GM23338 (cell line): ENCODE data around the gene AMBRA1.

Source experiments
- CREB1 ChIP-seq: fragments of 250-450 bp; sonication (Bioruptor Pico); IDR thresholded peaks from 2 replicates; pipeline ENCODE4 v1.5.0; 2020; ENCODE audit warnings: low read depth, mild to moderate bottlenecking, moderate library complexity
- EZH2 ChIP-seq: fragments of 200-600 bp; sonication (generic); IDR thresholded peaks from one replicate; pipeline ENCODE4 v1.8.0; 2017; ENCODE audit warnings: antibody characterized with exemption, mild to moderate bottlenecking, low read depth; ENCODE audit not compliant: unreplicated experiment
- EZH2phosphoT487 ChIP-seq: fragments of 200-600 bp; sonication (generic); IDR thresholded peaks from one replicate; pipeline ENCODE4 v1.8.1; 2018; ENCODE audit warnings: antibody characterized with exemption; ENCODE audit not compliant: unreplicated experiment
- JUNB ChIP-seq: IDR thresholded peaks from one replicate; pipeline ENCODE4 v1.6.1; 2016; ENCODE audit warnings: antibody characterized with exemption; ENCODE audit not compliant: unreplicated experiment
- NANOG ChIP-seq: IDR thresholded peaks from 2 replicates; pipeline ENCODE4 v1.6.1; 2016; ENCODE audit warnings: antibody characterized with exemption, borderline replicate concordance
- POLR2AphosphoS5 ChIP-seq: IDR thresholded peaks from 2 replicates; pipeline ENCODE4 v1.6.1; 2016; ENCODE audit warnings: antibody characterized with exemption, low read depth
- STAT1 ChIP-seq: IDR thresholded peaks from one replicate; pipeline ENCODE4 v1.6.1; 2016; ENCODE audit warnings: antibody characterized with exemption; ENCODE audit not compliant: unreplicated experiment
- TF ChIP-seq, protein P1 (sequence below), 2 experiments: fragments of 200-600 bp in 1 of 2; sonication (generic) in 1 of 2; conservative IDR thresholded peaks; 2 replicates each; pipeline versions ENCODE4 v1.5.1 to v1.6.1; 2016 to 2017; ENCODE audit warnings: antibody characterized with exemption in 2 of 2, low read depth in 2 of 2, mild to moderate bottlenecking in 2 of 2, moderate library complexity in 1 of 2
- TF ChIP-seq, protein P2 (sequence below): IDR thresholded peaks from one replicate; pipeline ENCODE4 v1.6.1; 2018; ENCODE audit warnings: antibody characterized with exemption; ENCODE audit not compliant: unreplicated experiment
- TF ChIP-seq, protein P3 (sequence below): IDR thresholded peaks from 2 replicates; pipeline ENCODE4 v1.6.1; 2016; ENCODE audit warnings: antibody characterized with exemption

DNA sequence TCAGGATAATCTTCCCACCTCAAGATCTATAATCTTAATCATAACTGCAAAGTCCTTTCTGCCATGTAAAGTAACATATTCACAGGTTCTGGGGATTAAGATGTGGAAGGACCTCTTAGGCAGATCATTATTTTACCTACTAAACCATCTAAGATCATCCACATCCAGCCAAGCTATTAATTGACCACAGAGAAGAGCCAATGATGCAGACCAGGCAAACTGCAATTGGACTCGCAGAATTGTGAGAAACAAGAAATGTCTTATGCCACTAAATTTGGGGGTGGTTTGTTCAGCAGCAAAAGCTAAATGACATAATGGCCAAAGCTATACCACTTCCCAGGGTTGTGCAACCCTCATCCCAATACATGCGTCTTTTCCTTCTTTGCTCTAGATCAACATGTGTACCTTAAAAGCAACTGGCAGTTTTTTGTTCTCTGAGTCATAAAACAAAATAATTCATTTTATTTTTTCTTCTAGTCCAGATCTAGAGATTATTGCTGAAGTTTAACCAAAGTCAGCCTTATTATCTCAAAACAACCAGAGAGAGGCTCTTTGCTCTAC is 113.6 kb downstream of the AMBRA1 start:
- TF ChIP-seq, protein P1, sequence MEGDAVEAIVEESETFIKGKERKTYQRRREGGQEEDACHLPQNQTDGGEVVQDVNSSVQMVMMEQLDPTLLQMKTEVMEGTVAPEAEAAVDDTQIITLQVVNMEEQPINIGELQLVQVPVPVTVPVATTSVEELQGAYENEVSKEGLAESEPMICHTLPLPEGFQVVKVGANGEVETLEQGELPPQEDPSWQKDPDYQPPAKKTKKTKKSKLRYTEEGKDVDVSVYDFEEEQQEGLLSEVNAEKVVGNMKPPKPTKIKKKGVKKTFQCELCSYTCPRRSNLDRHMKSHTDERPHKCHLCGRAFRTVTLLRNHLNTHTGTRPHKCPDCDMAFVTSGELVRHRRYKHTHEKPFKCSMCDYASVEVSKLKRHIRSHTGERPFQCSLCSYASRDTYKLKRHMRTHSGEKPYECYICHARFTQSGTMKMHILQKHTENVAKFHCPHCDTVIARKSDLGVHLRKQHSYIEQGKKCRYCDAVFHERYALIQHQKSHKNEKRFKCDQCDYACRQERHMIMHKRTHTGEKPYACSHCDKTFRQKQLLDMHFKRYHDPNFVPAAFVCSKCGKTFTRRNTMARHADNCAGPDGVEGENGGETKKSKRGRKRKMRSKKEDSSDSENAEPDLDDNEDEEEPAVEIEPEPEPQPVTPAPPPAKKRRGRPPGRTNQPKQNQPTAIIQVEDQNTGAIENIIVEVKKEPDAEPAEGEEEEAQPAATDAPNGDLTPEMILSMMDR (conservative IDR thresholded peaks at IDR 0.05; ENCODE audit: low read depth in 2 of 2) = no peak
- no peak for TF ChIP-seq EZH2
- TF ChIP-seq POLR2AphosphoS5 = no peak
- no peak for TF ChIP-seq JUNB
- TF ChIP-seq CREB1 (CRISPR knock-in tag) = no peak
- TF ChIP-seq, protein P2, sequence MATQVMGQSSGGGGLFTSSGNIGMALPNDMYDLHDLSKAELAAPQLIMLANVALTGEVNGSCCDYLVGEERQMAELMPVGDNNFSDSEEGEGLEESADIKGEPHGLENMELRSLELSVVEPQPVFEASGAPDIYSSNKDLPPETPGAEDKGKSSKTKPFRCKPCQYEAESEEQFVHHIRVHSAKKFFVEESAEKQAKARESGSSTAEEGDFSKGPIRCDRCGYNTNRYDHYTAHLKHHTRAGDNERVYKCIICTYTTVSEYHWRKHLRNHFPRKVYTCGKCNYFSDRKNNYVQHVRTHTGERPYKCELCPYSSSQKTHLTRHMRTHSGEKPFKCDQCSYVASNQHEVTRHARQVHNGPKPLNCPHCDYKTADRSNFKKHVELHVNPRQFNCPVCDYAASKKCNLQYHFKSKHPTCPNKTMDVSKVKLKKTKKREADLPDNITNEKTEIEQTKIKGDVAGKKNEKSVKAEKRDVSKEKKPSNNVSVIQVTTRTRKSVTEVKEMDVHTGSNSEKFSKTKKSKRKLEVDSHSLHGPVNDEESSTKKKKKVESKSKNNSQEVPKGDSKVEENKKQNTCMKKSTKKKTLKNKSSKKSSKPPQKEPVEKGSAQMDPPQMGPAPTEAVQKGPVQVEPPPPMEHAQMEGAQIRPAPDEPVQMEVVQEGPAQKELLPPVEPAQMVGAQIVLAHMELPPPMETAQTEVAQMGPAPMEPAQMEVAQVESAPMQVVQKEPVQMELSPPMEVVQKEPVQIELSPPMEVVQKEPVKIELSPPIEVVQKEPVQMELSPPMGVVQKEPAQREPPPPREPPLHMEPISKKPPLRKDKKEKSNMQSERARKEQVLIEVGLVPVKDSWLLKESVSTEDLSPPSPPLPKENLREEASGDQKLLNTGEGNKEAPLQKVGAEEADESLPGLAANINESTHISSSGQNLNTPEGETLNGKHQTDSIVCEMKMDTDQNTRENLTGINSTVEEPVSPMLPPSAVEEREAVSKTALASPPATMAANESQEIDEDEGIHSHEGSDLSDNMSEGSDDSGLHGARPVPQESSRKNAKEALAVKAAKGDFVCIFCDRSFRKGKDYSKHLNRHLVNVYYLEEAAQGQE = no peak
- no peak for TF ChIP-seq STAT1
- no peak for TF ChIP-seq EZH2phosphoT487
- TF ChIP-seq, protein P3, sequence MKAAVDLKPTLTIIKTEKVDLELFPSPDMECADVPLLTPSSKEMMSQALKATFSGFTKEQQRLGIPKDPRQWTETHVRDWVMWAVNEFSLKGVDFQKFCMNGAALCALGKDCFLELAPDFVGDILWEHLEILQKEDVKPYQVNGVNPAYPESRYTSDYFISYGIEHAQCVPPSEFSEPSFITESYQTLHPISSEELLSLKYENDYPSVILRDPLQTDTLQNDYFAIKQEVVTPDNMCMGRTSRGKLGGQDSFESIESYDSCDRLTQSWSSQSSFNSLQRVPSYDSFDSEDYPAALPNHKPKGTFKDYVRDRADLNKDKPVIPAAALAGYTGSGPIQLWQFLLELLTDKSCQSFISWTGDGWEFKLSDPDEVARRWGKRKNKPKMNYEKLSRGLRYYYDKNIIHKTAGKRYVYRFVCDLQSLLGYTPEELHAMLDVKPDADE = no peak
- TF ChIP-seq NANOG = no peak
